GM18909 (cell line): Measurements from ENCODE around the gene ZNF239.
"Not testable (repeated sequence)": the region's sequence is repeated elsewhere in the genome, so short reads cannot be mapped to it uniquely, and the experiment has no call there.

Experiments used
- ATAC-seq: cut with Tn5 transposase; IDR thresholded peaks from one replicate; pipeline ENCODE4 v1.9.1; 2021; ENCODE audit warnings: mild to moderate bottlenecking; ENCODE audit not compliant: unreplicated experiment, poor library complexity

The ZNF239 gene

DNA sequence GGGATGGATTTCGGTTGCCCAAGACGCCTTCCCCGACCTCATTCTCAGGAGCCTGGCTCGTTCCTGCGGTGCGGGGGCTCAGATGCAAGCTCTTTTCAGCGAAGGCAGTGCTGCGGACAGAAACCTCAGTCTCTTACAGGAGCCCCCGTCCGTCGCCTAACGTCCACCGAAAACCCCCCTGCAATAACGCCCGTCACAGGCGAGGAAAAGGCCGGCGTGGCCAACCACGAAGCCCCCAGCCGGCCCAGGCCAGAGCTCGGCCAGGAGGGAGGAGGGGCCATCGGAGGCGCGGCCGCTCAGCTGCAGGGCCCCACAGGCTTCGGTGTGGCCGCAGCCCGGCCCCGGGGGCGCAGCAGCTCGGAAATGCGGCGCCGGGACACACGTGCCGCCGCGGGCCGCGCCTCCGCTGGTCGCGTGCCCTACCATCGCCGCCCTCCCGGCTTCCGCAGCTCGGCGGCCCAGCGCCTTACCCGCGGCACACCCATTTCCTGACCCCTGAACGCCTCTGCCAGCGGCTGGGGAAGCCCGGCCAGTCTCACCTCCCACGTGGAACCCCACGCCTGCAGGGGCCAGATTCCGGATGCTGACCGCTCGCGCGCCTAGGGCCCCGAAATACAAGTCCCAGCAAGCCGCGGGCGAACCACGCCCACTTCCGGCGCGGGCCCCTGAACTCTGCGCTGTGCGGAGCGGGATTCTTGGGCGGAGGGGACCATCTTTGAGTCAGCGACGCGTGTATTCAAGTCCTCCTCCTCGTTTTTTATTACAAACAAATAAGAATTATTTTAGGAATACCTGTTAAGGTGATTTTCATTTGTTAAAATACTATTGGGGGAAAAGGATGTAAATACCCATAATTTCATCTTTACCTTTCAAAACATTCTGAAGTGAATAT, at the start of gene ZNF239:
Gene ZNF239, minus strand, starts transcription at position 616 of the 892 bp plus-strand sequence. CDS start 16,537 bp downstream, outside the sequence.
- ATAC-seq, result peak; percentile 98

GRCh38 chr10:43623351-43623750, 48.9 kb upstream of the ZNF239 start:
- no peak for ATAC-seq

- no peak for ATAC-seq
Measured at GRCh38 chr10:43622038-43622437, 47.6 kb upstream of the ZNF239 start.

DNA sequence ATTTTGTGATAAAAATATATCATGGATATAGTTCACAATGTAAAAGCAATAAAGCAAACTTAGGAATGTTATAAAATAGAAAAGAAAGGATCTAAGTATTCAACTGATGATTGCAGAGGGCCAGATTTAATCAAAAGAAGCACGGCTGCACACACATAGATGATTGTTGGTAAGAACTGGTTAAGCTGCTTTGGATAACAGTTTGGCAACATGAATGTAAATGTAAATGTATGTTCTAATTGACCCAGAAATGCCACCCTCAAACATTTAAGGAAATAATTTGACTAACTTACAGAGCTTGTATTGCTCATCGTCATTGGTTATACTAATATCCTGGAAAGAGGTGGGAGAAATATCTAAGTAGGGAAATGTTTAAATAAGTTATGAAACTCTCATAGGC, 45.0 kb upstream of the ZNF239 start:
- ATAC-seq, result no peak

DNA sequence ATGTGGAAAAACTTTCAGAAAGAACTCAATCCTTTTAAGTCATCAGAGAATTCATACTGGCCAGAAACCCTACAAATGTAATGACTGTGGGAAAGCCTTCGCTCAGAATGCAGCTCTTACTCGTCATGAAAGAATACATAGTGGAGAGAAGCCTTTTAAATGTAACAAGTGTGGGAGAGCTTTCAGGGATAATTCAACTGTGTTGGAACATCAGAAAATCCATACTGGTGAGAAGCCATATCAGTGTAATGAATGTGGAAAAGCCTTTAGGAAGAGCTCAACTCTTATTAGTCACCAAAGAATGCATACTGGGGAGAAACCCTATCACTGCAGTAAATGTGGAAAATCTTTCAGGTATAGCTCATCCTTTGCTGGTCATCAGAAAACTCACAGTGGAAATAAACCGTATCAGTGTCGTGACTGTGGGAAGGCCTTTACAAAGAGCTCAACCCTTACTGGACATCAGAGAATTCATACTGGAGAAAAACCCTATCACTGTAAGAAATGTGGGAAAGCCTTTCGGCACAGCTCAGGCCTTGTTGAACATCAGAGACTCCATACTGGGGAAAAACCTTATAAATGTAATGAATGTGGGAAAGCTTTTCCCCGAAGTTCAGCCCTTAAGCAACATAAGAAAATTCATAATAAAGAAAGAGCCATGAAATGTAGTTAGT, 42.4 kb upstream of the ZNF239 start:
- ATAC-seq, result no peak

- no peak for ATAC-seq
Measured at GRCh38 chr10:43610636-43611035, 36.2 kb upstream of the ZNF239 start.

GRCh38 chr10:43607199-43607573, 32.8 kb upstream of the ZNF239 start:
- no peak for ATAC-seq

DNA sequence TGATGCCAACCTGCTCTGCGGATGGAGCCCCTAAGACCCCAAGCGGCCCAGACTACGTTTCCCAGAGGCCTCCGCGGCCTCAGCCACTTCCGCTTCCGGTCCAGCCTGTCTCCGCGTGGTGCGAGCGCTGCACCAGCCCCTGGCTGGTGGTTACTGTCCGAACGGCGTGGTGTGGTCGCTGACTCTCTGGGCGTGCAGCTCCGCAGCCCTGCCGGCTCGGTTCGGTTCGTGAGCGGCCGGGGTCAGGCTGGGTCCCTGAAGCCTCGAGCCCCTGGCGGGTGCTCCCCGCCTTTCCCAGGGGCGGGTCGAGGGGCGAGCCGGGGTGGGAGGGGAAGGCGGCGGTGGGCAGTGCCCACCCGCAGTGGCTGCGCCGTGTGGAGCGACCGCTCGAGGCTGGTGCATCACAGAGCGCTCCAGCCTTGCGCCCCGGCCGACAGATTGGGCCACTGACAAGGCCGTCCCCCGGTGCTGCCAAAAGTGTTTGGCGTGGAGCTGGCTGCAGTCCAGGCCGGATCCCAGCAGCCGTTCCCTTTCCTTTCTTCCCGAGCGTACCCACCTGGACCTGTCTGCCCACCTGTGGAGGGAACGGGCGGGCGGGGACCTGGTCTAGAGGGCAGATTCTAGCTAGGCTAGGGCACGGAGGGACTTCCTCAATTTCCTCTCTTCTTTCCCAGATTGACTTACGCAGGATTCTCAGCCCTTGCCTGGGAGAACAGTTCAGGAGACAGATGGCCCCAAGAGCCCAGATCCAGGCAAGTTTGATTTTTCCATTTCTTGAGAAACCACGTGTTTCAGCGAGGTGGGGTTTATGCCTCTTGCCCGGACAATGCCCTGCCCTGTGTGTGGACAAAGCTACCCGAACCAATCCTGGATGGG, 32.1 kb upstream of the ZNF239 start, which contains the start of gene ZNF485:
Gene ZNF485, plus strand, starts transcription at position 116 of the 876 bp plus-strand sequence. Its CDS starts 613 bp downstream, at position 729.
- peak; percentile 98 for ATAC-seq

- ATAC-seq, result peak; percentile 24
Measured at GRCh38 chr10:43605850-43606322, 31.5 kb upstream of the ZNF239 start.

- not testable (repeated sequence) for ATAC-seq
Measured at GRCh38 chr10:43601576-43601975, 27.2 kb upstream of the ZNF239 start.

DNA sequence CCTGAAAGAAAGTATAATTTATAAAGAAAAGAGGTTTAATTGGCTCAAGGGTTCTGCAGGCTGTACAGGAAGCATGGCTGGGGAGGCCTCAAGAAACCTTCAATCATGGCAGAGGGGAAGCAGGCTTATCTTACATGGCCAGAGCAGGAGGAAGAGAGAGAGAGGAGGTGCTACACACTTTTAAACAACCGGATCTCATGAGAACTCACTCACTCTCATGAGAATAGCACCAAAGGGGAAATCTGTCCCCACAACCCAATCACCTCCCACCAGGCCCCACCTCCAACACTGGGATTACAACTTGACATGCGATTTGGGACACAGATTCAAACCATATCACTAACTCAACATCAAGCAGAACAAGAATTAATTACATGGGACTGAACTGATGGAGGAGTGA, 24.9 kb upstream of the ZNF239 start:
- no peak for ATAC-seq

GRCh38 chr10:43598446-43598845, 24.0 kb upstream of the ZNF239 start:
- no peak for ATAC-seq

GRCh38 chr10:43596546-43596945, 22.1 kb upstream of the ZNF239 start:
- no peak for ATAC-seq

DNA sequence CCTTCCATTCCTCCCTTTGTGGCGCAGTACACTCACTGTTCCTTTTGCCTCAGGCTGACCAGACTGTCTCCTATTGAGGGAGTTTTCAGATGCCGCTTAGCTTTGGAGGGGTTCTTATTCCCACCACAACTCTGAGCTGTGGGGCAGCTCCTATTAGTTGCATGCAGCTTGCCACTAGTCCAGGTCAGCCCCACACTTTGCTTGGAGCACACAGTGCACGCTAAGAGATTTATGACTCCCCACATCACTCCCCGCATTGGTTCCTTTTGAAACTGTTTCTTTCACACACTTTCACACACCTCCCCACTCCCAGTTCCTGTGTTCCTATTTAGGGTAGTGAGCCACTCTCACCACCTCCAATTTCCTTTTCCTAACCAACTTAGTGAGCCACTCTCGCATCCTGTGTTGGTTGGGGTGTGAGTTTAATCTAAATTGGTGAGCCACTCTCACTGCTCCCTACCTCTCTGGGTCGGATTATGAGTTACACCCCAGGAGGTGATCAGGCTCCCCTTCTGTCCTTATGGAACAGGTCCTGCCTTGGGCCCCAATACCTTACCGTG, 21.4 kb upstream of the ZNF239 start:
- ATAC-seq, result peak; percentile 56

- peak; percentile 94 for ATAC-seq
Measured at GRCh38 chr10:43594944-43595589, 20.7 kb upstream of the ZNF239 start.

DNA sequence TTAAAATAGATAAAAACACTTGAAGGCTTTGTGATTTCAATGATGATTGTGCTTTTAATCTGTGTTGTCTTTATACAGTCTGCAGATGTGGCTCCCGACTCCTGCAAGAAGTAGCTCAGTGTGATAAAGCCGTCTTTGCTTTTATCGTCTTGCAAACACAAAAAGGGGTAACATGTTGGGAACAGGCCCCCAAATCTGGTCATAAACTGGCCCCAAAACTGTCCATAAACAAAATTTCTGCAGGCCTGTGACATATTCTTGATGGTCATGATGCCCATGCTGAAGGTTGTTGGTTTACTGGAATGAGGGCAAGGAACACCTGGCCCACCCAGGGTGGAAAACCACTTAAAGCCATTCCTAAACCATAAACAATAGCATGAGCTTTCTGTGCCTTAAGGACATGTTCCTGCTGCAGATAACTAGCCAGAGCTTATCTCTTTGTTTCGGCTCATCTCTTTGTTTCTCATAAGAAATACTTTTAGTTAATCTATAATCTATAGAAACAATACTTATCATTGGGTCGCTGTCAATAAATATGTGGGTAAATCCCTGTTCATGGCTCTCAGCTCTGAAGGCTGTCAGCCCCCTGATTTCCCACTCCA, 17.0 kb upstream of the ZNF239 start:
- no peak for ATAC-seq

- ATAC-seq, result not testable (repeated sequence)
Measured at GRCh38 chr10:43586730-43587115, 12.3 kb upstream of the ZNF239 start.

GRCh38 chr10:43585981-43586729, 11.7 kb upstream of the ZNF239 start:
- no peak for ATAC-seq
